ENCODE data around the gene NACC1. TPM values are rescaled to one million over a fixed set of nuclear protein-coding genes. Genes with fewer than 3 reads are reported as not detected.
A peak's percentile ranks its signal among the peaks of the same experiment; 100 is the strongest.
"Not testable (repeated sequence)": the region's sequence is repeated elsewhere in the genome, so short reads cannot be mapped to it uniquely, and the experiment has no call there.

NACC1 gene
- polyA plus RNA-seq, 4 donors = 18.0 to 41.2 (median 32.0) TPM

- no peak for DNase-seq (ENCODE audit: low read depth in 4 of 4, low spot score in 2 of 4)
Measured at GRCh38 chr19:13138171-13138915, 20.3 kb downstream of the NACC1 start.

- no peak for DNase-seq (ENCODE audit: low read depth in 4 of 4, low spot score in 2 of 4)
Measured at GRCh38 chr19:13138916-13139198, 20.8 kb downstream of the NACC1 start.

- DNase-seq (ENCODE audit: low read depth in 4 of 4, low spot score in 2 of 4) = no peak
Measured at GRCh38 chr19:13139633-13140311, 21.7 kb downstream of the NACC1 start.

GRCh38 chr19:13146763-13147563 lies 28.9 kb downstream of the NACC1 start:
- DNase-seq (ENCODE audit: low read depth in 4 of 4, low spot score in 2 of 4) = no peak

GRCh38 chr19:13149173-13149627 lies 31.1 kb downstream of the NACC1 start:
- not testable (repeated sequence) for DNase-seq (ENCODE audit: low read depth in 4 of 4, low spot score in 2 of 4)

- DNase-seq (ENCODE audit: low read depth in 4 of 4, low spot score in 2 of 4) = peak in 1 of 4 donors; percentile 15
Measured at GRCh38 chr19:13149628-13150186, 31.6 kb downstream of the NACC1 start.

- peak; percentile 83 to 90 (median 86) for DNase-seq (ENCODE audit: low read depth in 4 of 4, low spot score in 2 of 4)
Measured at GRCh38 chr19:13150187-13150930, 32.3 kb downstream of the NACC1 start, which contains the start of the genes IER2 and STX10. Gene IER2 (plus strand): TSS chr19:13150411. CDS start chr19:13153187, 2,776 bp downstream. Gene STX10 (minus strand): TSS chr19:13150375. CDS start chr19:13150173, 202 bp downstream.

- DNase-seq (ENCODE audit: low read depth in 4 of 4, low spot score in 2 of 4) = no peak
Measured at GRCh38 chr19:13150931-13151604, 33.0 kb downstream of the NACC1 start.

GRCh38 chr19:13151605-13152355 lies 33.7 kb downstream of the NACC1 start:
- peak; percentile 84 to 96 (median 94) for DNase-seq (ENCODE audit: low read depth in 4 of 4, low spot score in 2 of 4)

GRCh38 chr19:13152356-13152973 lies 34.4 kb downstream of the NACC1 start:
- peak in 1 of 4 donors; percentile 34 for DNase-seq (ENCODE audit: low read depth in 4 of 4, low spot score in 2 of 4)

GRCh38 chr19:13152974-13153568 lies 35.0 kb downstream of the NACC1 start:
- DNase-seq (ENCODE audit: low read depth in 4 of 4, low spot score in 2 of 4) = peak; percentile 94 to 97 (median 95)

- DNase-seq (ENCODE audit: low read depth in 4 of 4, low spot score in 2 of 4) = peak in 1 of 4 donors; percentile 29
Measured at GRCh38 chr19:13153569-13154240, 35.6 kb downstream of the NACC1 start.

- peak; percentile 58 to 85 (median 70) for DNase-seq (ENCODE audit: low read depth in 4 of 4, low spot score in 2 of 4)
Measured at GRCh38 chr19:13154241-13154778, 36.2 kb downstream of the NACC1 start.

GRCh38 chr19:13154911-13155471 lies 36.9 kb downstream of the NACC1 start:
- peak in 3 of 4 donors; percentile 61 to 79 (median 64) for DNase-seq (ENCODE audit: low read depth in 4 of 4, low spot score in 2 of 4)

- DNase-seq (ENCODE audit: low read depth in 4 of 4, low spot score in 2 of 4) = peak; percentile 37 to 57 (median 50)
Measured at GRCh38 chr19:13155472-13156359, 37.7 kb downstream of the NACC1 start.

- DNase-seq (ENCODE audit: low read depth in 4 of 4, low spot score in 2 of 4) = no peak
Measured at GRCh38 chr19:13159713-13160112, 41.6 kb downstream of the NACC1 start.
